ENCODE results near the gene NCOA3. TPM values are rescaled to one million over a fixed set of nuclear protein-coding genes. Genes with fewer than 3 reads are reported as not detected.
A peak's percentile ranks its signal among the peaks of the same experiment; 100 is the strongest.

The NCOA3 gene
- total and polyA plus RNA-seq, 2 of the 8 experiments (the other 6 are each of a cell fraction or from before 2014, with no cell fraction given): 7.9 to 24.7 TPM

GRCh38 chr20:47508278-47508677, 6.6 kb downstream of the NCOA3 start:
- ChIA-PET POLR2A (ENCODE audit: partially characterized antibody) (interaction anchor here (0.6 to 1.3 kb wide), 3 partner anchors 13 to 33 kb away, joined by 3 to 4 read pairs (median 4); no protein-coding TSS in a partner anchor), CTCF (ENCODE audit: partially characterized antibody) (interaction anchor here (1.9 to 2.0 kb wide), 2 partner anchors 12 to 112 kb away, joined by 7 to 8 read pairs; no protein-coding TSS in a partner anchor)
- H2BK120ac ChIP-seq (replicated peaks; ENCODE audit: low read depth, low read length): no peak overlapping the region
- H2BK5ac ChIP-seq (ENCODE audit: low read depth, low read length): no peak overlapping the region
- H2BK12ac ChIP-seq (ENCODE audit: low read depth, low read length): no peak overlapping the region
- peaks cover 5% of the 10 kb centered on the region for H3K79me1 ChIP-seq (ENCODE audit: low read depth, low read length)
- H3K79me2 ChIP-seq (ENCODE audit: control insufficient read depth in 1 of 2, insufficient read depth in 2 of 2, low read length in 2 of 2): peaks cover 14 to 92% of the 10 kb centered on the region in 2 experiments
- no peak overlapping the region for H3K27ac ChIP-seq (ENCODE audit: low read depth, low read length)
- peaks cover 0 to 7% (median 0%) of the 10 kb centered on the region in 4 experiments; a peak in 2 of 7 replicates for H3K4me1 ChIP-seq (replicated peaks in 1 of 4; ENCODE audit: control insufficient read depth in 3 of 4, insufficient read depth in 4 of 4, low read length in 3 of 4)
- H3K36me3 ChIP-seq (ENCODE audit: control insufficient read depth in 2 of 4, insufficient read depth in 4 of 4, low read length in 3 of 4): peaks cover 0 to 3% (median 0%) of the 10 kb centered on the region in 4 experiments; a peak in 1 of 8 replicates
- no peak overlapping the region for H3K23ac ChIP-seq (ENCODE audit: insufficient read length)
- H4K8ac ChIP-seq (ENCODE audit: extremely low read depth, insufficient read depth, low read length): no peak overlapping the region
- peak overlapping the region in 1 of 2 experiments; percentile 15; a peak in 1 of 4 replicates for H3K4me2 ChIP-seq (ENCODE audit: insufficient read depth in 1 of 2, low read depth in 2 of 2, low read length in 2 of 2)
- no peak overlapping the region for H3K4me3 ChIP-seq (ENCODE audit: extremely low read depth in 1 of 4, insufficient read depth in 2 of 4, low read depth in 3 of 4, low read length in 4 of 4)
- no peak overlapping the region for H3K18ac ChIP-seq (ENCODE audit: extremely low read depth, low read length)
- DNase-seq (ENCODE audit: low read depth in 1 of 2, low spot score in 2 of 2) (no peak), FAIRE-seq (no peak)
- no peak overlapping the region for H2AFZ ChIP-seq (ENCODE audit: low read length)
- no peak overlapping the region for H3K14ac ChIP-seq (ENCODE audit: insufficient read length)
- H3K23me2 ChIP-seq (ENCODE audit: low read depth, low read length): no peaks in the 10 kb centered on the region
- no peak overlapping the region for H2BK20ac ChIP-seq (ENCODE audit: low read length)
- no peak overlapping the region for H4K5ac ChIP-seq (ENCODE audit: insufficient read length, low read depth, low read length)
- H3K27me3 ChIP-seq (replicated peaks in 1 of 4; ENCODE audit: control insufficient read depth in 3 of 4, extremely low read depth in 1 of 4, insufficient read depth in 3 of 4, low read length in 3 of 4): no peaks in the 10 kb centered on the region
- no peak overlapping the region for H4K91ac ChIP-seq (replicated peaks; ENCODE audit: insufficient read length, low read length)
- H3K4ac ChIP-seq (replicated peaks; ENCODE audit: insufficient read length, low read depth, low read length): no peak overlapping the region
- H3K9ac ChIP-seq (replicated peaks in 1 of 4; ENCODE audit: extremely low read depth in 1 of 4, low read depth in 3 of 4, low read length in 3 of 4): no peak overlapping the region
- no peaks in the 10 kb centered on the region for H3K9me3 ChIP-seq (ENCODE audit: insufficient read depth in 2 of 2, low read depth in 1 of 2, low read length in 1 of 2)
- H3K56ac ChIP-seq (replicated peaks; ENCODE audit: insufficient read length, low read depth, low read length): no peak overlapping the region
- H4K20me1 ChIP-seq (replicated peaks in 1 of 2; ENCODE audit: control insufficient read depth in 1 of 2, insufficient read depth in 2 of 2, low read length in 2 of 2): peaks cover 0 to 2% of the 10 kb centered on the region in 2 experiments
- H2BK15ac ChIP-seq (ENCODE audit: low read length): no peak overlapping the region
- H2AK5ac ChIP-seq (ENCODE audit: low read depth, low read length): no peak overlapping the region
- TF ChIP-seq JUN (IDR thresholded peaks at IDR 0.05; ENCODE audit: low read depth, low read length) (no peak), SP1 (IDR thresholded peaks at IDR 0.05; ENCODE audit: low read depth, low read length) (no peak), TAF7 (optimal IDR thresholded peaks at IDR 0.05; ENCODE audit: borderline replicate concordance, low read depth, low read length) (no peak), KDM5A (IDR thresholded peaks at IDR 0.05; ENCODE audit: low read length) (no peak), RNF2 (IDR thresholded peaks at IDR 0.05; ENCODE audit: borderline replicate concordance, low read depth, low read length, missing control alignments, poor library complexity, severe bottlenecking) (no peak), ATF3 (IDR thresholded peaks at IDR 0.05; ENCODE audit: insufficient read depth, low read depth, low read length) (no peak), CEBPB (IDR thresholded peaks at IDR 0.05; ENCODE audit: low read depth, low read length) (no peak), SUZ12 (IDR thresholded peaks at IDR 0.05; ENCODE audit: low read length) (no peak), USF2 (IDR thresholded peaks at IDR 0.05; ENCODE audit: low read length) (no peak), SIX5 (IDR thresholded peaks at IDR 0.05; ENCODE audit: low read depth, low read length) (no peak), POLR2AphosphoS5 (IDR thresholded peaks at IDR 0.05; ENCODE audit: low read depth, low read length) (no peak), KDM4A (IDR thresholded peaks at IDR 0.05; ENCODE audit: low read depth, low read length, severe bottlenecking) (no peak)
